Small intestine (tissue), 16 donors: ENCODE data around the gene RXFP1. TPM values are rescaled to one million over a fixed set of nuclear protein-coding genes. Genes with fewer than 3 reads are reported as not detected.

Experiments used
- DNase-seq, 2 donors: peaks; one replicate each; pipeline versions ENCODE4 v3.0.0 to v3.0.0-alpha.2; 2013
- FAIRE-seq: peaks from 2 replicates; lab custom pipeline; 2012; peaks lifted over from hg19 to GRCh38; lab: Jason Lieb, UNC
- H3K27ac ChIP-seq, 3 donors: one replicate each; pipeline ENCODE4 v1.5.1; 2013; ENCODE audit warnings: low read length in 2 of 3, mild to moderate bottlenecking in 2 of 3, control low read depth in 1 of 3, inconsistent platforms in 1 of 3, low read depth in 1 of 3, moderate library complexity in 1 of 3
- H3K27me3 ChIP-seq, 3 donors: one replicate each; pipeline ENCODE4 v1.6.1; 2013; ENCODE audit warnings: low read length in 3 of 3, inconsistent platforms in 1 of 3; ENCODE audit not compliant: control insufficient read depth in 3 of 3, insufficient read depth in 3 of 3
- H3K36me3 ChIP-seq, 3 donors: one replicate each; pipeline ENCODE4 v1.6.1; 2013; ENCODE audit warnings: low read length in 3 of 3, inconsistent platforms in 1 of 3, low read depth in 1 of 3, mild to moderate bottlenecking in 1 of 3, moderate library complexity in 1 of 3; ENCODE audit not compliant: control insufficient read depth in 3 of 3, insufficient read depth in 2 of 3
- H3K4me1 ChIP-seq, 3 donors: one replicate each; pipeline ENCODE4 v1.6.1; 2013; ENCODE audit warnings: low read length in 2 of 3, inconsistent platforms in 1 of 3, low read depth in 1 of 3, mild to moderate bottlenecking in 1 of 3, moderate library complexity in 1 of 3; ENCODE audit not compliant: control insufficient read depth in 3 of 3, insufficient read depth in 2 of 3
- H3K4me3 ChIP-seq, 3 donors: one replicate each; pipeline ENCODE4 v1.5.1; 2013; ENCODE audit warnings: low read length in 3 of 3, control low read depth in 1 of 3, inconsistent platforms in 1 of 3, low read depth in 1 of 3, mild to moderate bottlenecking in 1 of 3, moderate library complexity in 1 of 3
- H3K9me3 ChIP-seq, 2 donors: one replicate each; pipeline ENCODE4 v1.6.1; 2013; ENCODE audit warnings: low read depth in 1 of 2, low read length in 1 of 2; ENCODE audit not compliant: control insufficient read depth in 2 of 2, insufficient read depth in 1 of 2
- WGBS, 3 donors: extraction: QIAGEN DNeasy Blood & Tissue Kit; methylation state at CpG; one replicate each; pipeline ENCODE4 v1.1.7; 2013; 5-methylcytosine and 5-hydroxymethylcytosine counted together
- long read RNA-seq, 10 donors: transcript quantifications; one replicate each; lab custom pipeline, GENCODE V29; 2026
- polyA plus RNA-seq, 4 donors: library from polyadenylated mRNA; stranded (reverse) in 3 of 4; unstranded in 1 of 4; fragments of 200-250 nt in 3 of 4; fragments of 120-200 nt in 1 of 4; gene quantifications; one replicate each; pipeline versions ENCODE4 v1.2.1 to v1.2.3, GENCODE V29; 2013
- donor health status: healthy with polysubstance abuse.
- donor health status: control.
- donor health status: control.
- donor health status: Bipolar disorder and iron deficiency.
- donor health status: healthy.

RXFP1 gene
- polyA plus RNA-seq, result under 1 TPM in 2 of 4 donors, not detected in 2; 0.16 to 0.53 TPM
- long read RNA-seq, donor 1, result 0 reads
- long read RNA-seq, donor 2, result 0 reads
- long read RNA-seq, donor 3, result 0 reads
- long read RNA-seq, donor 4, result 0 reads
- long read RNA-seq, donor 5, result 0 reads
- long read RNA-seq, donor 6, result 0 reads
- long read RNA-seq, donor 7, result 0 reads
- long read RNA-seq, donor 8, result 0 reads
- long read RNA-seq, donor 9, result 0 reads
- long read RNA-seq, donor 10, result 0 reads

- no peaks in the 10 kb centered on the region for H3K36me3 ChIP-seq
- 17 to 42% (median 24%) methylated on average over 11 of the region's 11 CpGs for WGBS, 3 donors
- H3K27me3 ChIP-seq, result no peaks in the 10 kb centered on the region
- H3K4me3 ChIP-seq, result no peak within 1 kb of the TSS
- H3K9me3 ChIP-seq, result no peaks in the 10 kb centered on the region
- DNase-seq (peak; percentile 3 to 30), FAIRE-seq (no peak)
- H3K27ac ChIP-seq, result no peak within 1 kb of the TSS
- no peaks in the 10 kb centered on the region for H3K4me1 ChIP-seq
Observed at GRCh38 chr4:158521484-158522088, at the start of gene RXFP1. TSS of gene RXFP1 (plus strand) at chr4:158521882. CDS start at chr4:158521977, 95 bp downstream.

DNA sequence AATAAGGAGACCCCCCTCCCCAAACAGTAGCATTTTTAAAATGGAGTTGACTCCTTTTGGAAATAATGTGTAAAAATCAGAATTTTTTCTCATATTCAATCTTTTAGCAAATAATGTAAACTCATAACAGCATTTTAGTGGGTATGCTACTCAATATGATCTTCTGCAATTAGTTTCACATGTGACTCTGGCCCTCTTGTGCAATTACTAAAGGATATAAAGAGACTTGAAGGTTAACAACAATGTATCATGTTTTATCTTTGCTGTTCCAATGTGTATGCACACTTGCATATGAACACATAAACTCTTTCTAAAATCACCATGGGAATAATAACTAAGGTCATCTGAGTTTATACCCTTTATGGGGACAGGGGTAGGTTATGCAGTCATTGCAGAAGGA lies 39.9 kb upstream of the RXFP1 start:
- H3K27me3 ChIP-seq, result no peaks in the 10 kb centered on the region
- no peaks in the 10 kb centered on the region for H3K9me3 ChIP-seq
- no peaks in the 10 kb centered on the region for H3K4me1 ChIP-seq
- H3K27ac ChIP-seq, result no peak overlapping the region
- DNase-seq (no peak), FAIRE-seq (no peak)
- no peaks in the 10 kb centered on the region for H3K36me3 ChIP-seq
- H3K4me3 ChIP-seq, result no peak overlapping the region

DNA sequence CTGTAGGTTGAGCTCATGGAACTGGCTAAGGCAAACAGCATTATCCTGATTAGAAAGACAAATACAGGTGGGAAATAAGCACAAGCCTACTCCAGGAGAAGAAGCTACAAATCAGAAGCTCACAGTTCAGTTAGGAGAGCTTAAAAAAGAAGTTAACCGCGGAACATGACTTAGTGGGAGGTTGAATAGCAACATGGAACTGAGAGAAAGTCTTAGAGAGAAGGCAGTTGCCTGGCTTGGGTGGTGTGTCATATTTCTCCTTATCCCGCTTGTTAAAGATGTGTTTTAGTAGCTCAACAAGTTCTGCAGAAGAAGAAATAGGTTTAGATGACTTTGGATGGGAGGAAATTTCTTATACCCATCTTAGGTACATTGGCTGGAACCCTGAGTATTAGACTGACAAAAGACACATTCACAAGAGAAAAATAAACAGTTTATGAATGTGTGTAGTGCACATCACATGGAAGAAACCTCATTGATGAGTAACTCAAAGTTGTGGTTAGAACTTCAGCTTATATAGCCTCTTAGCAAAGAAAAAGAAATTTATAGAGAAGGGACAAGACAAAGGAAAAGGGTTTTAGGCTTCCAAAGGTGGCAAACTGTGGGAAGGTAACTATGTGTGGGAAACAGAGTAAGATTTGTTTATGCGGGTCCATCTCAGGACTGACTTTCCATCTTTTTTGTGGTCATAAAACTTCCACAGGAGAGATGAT lies 37.4 kb upstream of the RXFP1 start:
- no peaks in the 10 kb centered on the region for H3K9me3 ChIP-seq
- WGBS, 3 donors, result 67 to 88% (median 82%) methylated on average over 4 of the region's 4 CpGs
- H3K36me3 ChIP-seq, result no peaks in the 10 kb centered on the region
- H3K4me1 ChIP-seq, result no peaks in the 10 kb centered on the region
- H3K4me3 ChIP-seq, result no peak overlapping the region
- H3K27me3 ChIP-seq, result no peaks in the 10 kb centered on the region
- FAIRE-seq (no peak), DNase-seq (no peak)
- H3K27ac ChIP-seq, result no peak overlapping the region

DNA sequence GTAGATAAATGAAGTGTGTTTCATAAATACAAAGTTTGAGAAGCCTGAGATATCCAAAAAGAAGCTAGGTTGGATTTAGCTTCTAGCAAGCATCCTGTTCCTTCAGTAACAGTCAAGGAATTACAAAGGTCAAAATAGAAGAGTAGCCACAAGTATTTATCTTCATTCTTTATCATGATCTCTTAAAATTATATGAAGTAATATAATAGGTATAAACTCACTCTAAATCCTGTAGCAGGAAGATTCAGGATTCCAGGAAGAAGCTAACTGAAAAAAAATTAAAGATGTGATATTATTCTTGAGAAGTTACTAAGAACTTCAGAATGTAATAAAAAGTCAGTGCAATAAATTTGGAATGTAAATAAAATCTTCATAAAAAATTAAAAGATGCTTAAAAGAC lies 31.1 kb upstream of the RXFP1 start:
- Histone ChIP-seq H3K4me1 (no peaks in the 10 kb centered on the region), H3K9me3 (no peaks in the 10 kb centered on the region), H3K36me3 (no peaks in the 10 kb centered on the region), H3K27me3 (no peaks in the 10 kb centered on the region), H3K27ac (no peak overlapping the region), H3K4me3 (no peak overlapping the region)
- DNase-seq, result no peak
- FAIRE-seq, result no peak

DNA sequence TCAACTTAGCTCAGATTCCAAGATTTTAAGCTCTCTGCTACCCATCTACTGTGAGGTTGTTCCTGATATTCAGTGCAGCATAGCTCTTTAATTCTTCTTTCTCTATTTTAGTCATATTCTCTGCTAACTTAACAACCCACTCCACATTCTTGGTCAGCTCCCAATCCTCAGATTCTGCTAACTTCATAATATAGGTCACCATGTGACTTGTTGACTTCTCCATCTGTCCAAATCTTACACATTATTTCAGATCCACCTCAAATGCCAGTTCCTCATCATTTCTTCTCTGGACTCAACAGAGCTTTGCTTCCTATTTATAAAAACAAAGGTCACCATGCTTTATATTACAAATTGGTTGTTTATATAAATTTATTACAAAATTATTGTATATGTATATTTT lies 29.3 kb upstream of the RXFP1 start:
- Histone ChIP-seq H3K4me3 (no peak overlapping the region), H3K36me3 (no peaks in the 10 kb centered on the region), H3K27ac (no peak overlapping the region), H3K4me1 (no peaks in the 10 kb centered on the region), H3K27me3 (no peaks in the 10 kb centered on the region), H3K9me3 (no peaks in the 10 kb centered on the region)
- FAIRE-seq (no peak), DNase-seq (no peak)

DNA sequence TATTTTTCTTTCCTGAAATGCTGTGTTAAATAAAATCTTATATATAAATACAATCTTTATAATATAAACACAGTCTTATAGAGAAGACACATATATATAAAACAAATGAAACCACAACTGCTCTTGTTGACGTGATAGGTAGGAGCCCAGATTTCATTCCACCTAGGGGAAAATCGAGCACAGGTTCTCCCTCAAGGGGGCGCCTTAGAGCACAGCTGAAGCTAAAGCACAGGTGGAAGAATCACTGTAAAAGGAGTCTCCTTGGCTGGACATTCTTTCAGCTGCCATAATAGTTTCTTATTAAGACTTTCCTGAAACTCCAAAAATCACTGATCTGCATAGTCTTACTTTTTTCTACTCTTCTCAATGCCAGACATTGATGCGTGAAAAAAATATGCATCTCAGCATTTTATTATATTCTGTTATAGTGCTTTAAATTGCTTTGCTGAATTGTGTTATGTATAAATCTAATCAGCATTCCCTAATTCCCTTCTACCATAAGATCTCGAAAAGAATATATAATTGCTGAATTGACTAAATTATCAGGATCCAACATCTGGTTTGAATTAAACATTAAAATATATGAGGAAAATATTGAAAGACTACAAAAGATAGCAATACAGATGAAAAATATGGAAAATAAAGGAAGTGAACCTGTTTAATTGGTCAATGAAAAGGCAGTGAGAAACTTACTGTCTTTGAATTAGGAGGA lies 25.5 kb upstream of the RXFP1 start:
- Histone ChIP-seq H3K36me3 (no peaks in the 10 kb centered on the region), H3K27ac (no peak overlapping the region), H3K27me3 (no peaks in the 10 kb centered on the region), H3K4me3 (no peak overlapping the region), H3K9me3 (no peaks in the 10 kb centered on the region), H3K4me1 (no peaks in the 10 kb centered on the region)
- no peak for FAIRE-seq
- WGBS, 3 donors, result 29 to 42% (median 40%) methylated on average over 5 of the region's 5 CpGs
- peak; percentile 14 to 28 for DNase-seq

DNA sequence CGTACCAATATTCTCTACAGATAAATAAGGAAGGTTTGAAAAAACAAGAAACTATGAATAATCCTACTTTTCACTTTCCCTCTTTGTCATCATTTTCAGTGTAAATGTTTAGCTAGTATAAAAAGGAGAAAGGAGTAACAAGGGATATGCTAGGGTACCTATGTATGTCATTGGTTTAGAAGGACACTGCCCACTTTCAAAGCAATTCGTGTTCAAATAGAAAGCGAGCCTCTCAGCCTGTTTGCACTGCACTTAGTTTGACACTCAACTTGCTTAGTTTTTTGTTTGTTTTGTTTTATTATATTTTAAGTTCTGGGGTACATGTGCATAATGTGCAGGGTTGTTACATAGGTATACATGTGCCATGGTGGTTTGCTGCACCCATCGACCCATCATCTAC lies 21.6 kb upstream of the RXFP1 start:
- Histone ChIP-seq H3K36me3 (no peaks in the 10 kb centered on the region), H3K27me3 (no peaks in the 10 kb centered on the region), H3K27ac (no peak overlapping the region), H3K4me1 (no peaks in the 10 kb centered on the region), H3K9me3 (no peaks in the 10 kb centered on the region), H3K4me3 (no peak overlapping the region)
- 65 to 83% (median 68%) methylated on average over 4 of the region's 4 CpGs for WGBS, 3 donors
- FAIRE-seq (no peak), DNase-seq (no peak)

DNA sequence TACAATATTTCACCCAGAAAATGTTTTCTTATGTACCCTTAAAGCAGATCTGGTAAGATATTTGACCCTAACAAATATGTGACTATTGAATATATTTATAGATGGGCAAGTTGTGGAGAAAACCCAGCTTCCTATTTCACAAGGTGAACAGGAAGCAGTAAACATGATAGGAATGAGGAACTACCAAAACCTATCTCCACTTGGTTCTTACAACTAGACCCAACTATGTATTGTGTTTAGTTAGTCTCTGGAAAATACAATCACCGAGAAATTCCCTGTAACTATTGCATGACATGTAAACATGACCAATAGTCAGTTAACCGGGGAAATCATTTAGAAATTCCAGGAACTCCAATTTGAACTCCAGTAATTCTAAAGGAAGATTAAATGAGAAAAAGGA lies 8.4 kb upstream of the RXFP1 start:
- Histone ChIP-seq H3K4me3 (no peak overlapping the region), H3K36me3 (no peaks in the 10 kb centered on the region), H3K27me3 (no peaks in the 10 kb centered on the region), H3K4me1 (no peaks in the 10 kb centered on the region), H3K9me3 (no peaks in the 10 kb centered on the region), H3K27ac (no peak overlapping the region)
- 55 to 72% (median 63%) methylated on average over 2 of the region's 2 CpGs for WGBS, 3 donors
- no peak for DNase-seq
- FAIRE-seq, result no peak
